Chondrocyte (in vitro differentiated cells): Measurements from ENCODE around the gene RGS13. TPM values are rescaled to one million over a fixed set of nuclear protein-coding genes. Genes with fewer than 3 reads are reported as not detected.

Experiments
- DNase-seq: peaks from one replicate; pipeline ENCODE4 v3.0.0; 2021; ENCODE audit warnings: mixed read lengths, low spot score
- H3K27ac Mint-ChIP-seq: one replicate; pipeline ENCODE4 v1.8.0; 2021; ENCODE audit warnings: mild to moderate bottlenecking, moderate library complexity, mixed read lengths; ENCODE audit not compliant: unreplicated experiment
- H3K27me3 Mint-ChIP-seq: 2 replicates; pipeline ENCODE4 v1.8.0; 2021; ENCODE audit warnings: low read depth, mixed read lengths
- H3K36me3 Mint-ChIP-seq: 2 replicates; pipeline ENCODE4 v1.8.0; 2021; ENCODE audit warnings: low read depth, mixed read lengths
- H3K4me1 Mint-ChIP-seq: 2 replicates; pipeline ENCODE4 v1.8.0; 2021; ENCODE audit warnings: low read depth, mild to moderate bottlenecking, mixed read lengths
- H3K4me3 Mint-ChIP-seq: one replicate; pipeline ENCODE4 v1.8.0; 2021; ENCODE audit warnings: mild to moderate bottlenecking, moderate library complexity, mixed read lengths; ENCODE audit not compliant: unreplicated experiment
- H3K9me3 Mint-ChIP-seq: 2 replicates; pipeline ENCODE4 v1.8.0; 2021; ENCODE audit warnings: low read depth, mixed read lengths
- long read RNA-seq: library from polyadenylated mRNA; stranded (forward); transcript quantifications from one replicate; pipeline ENCODE4 v2.0.0, GENCODE V29; 2021
- total RNA-seq: library from RNA; stranded (reverse); gene quantifications from 3 replicates; pipeline ENCODE4 v1.2.1, GENCODE V29; 2021
- TF ChIP-seq, protein P1 (sequence below): fragments of 200-600 bp; sonication (generic); IDR thresholded peaks from 2 replicates; pipeline ENCODE4 v1.5.0; 2021; ENCODE audit warnings: antibody characterized with exemption, mild to moderate bottlenecking, moderate library complexity

Gene RGS13, protein sequence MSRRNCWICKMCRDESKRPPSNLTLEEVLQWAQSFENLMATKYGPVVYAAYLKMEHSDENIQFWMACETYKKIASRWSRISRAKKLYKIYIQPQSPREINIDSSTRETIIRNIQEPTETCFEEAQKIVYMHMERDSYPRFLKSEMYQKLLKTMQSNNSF
- not detected in 3 replicates for total RNA-seq
- long read RNA-seq: 0 reads

DNA sequence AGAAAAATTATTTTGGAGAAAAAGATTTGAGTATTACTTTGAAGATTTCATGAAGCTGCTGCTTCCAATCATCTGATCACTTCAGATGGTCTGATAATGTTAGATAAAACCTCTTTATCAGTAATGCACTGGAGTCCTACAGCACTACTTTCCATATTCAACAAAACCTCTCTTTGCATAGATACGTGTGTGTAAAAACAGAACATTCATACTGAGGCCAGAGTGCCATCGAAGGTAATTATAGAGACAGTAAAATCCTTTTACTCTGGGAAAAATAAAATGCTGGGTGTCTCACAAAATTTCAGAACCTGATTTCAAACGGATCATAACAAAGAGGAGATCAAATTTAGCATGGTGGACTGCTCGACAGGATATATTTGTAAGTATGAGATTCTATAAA is at the start of gene RGS13:
TSS of gene RGS13 (plus strand) at position 209 of the 400 bp plus-strand sequence. CDS start 8,188 bp downstream, outside the sequence.
- TF ChIP-seq, protein P1, sequence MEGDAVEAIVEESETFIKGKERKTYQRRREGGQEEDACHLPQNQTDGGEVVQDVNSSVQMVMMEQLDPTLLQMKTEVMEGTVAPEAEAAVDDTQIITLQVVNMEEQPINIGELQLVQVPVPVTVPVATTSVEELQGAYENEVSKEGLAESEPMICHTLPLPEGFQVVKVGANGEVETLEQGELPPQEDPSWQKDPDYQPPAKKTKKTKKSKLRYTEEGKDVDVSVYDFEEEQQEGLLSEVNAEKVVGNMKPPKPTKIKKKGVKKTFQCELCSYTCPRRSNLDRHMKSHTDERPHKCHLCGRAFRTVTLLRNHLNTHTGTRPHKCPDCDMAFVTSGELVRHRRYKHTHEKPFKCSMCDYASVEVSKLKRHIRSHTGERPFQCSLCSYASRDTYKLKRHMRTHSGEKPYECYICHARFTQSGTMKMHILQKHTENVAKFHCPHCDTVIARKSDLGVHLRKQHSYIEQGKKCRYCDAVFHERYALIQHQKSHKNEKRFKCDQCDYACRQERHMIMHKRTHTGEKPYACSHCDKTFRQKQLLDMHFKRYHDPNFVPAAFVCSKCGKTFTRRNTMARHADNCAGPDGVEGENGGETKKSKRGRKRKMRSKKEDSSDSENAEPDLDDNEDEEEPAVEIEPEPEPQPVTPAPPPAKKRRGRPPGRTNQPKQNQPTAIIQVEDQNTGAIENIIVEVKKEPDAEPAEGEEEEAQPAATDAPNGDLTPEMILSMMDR: no peak

DNA sequence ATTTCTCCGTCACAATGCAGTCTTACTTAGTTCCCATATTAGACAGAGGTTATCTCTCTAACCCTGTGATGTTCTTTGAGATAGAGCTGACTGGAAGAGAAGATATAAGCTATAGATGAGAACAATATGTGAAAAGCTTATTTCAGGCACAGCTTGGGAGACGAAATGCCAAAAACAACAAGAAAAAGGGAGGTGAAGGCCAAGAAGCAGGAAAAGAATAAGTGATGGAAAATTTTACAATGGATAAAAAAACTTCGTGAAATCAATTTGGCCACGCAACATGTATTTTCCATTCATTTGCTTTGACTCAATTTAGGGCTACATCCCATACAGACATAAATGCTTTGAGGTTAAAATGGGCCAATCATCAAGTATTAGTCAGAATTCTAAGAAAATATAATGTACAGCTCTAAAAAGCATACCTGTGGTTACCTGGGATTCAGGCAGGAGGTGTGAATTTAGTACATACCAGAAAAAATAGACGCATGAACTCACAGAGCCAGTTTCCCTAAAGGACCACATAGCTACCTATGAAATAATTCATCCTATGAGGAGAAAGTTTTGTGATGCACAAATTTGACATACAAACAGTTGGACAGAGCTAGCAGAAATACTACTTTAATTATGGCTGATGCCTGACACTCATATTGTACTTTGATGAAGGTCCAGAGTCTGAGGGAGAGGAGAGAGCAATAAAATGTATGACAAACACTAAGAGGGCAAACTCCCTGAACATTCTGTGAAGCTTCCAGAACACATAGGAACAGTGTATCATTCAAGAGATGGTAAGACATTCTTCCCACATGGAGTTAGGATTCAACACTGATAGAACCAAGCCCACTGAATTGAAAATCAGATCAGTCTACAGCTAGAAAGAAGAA is 48.3 kb upstream of the RGS13 start:
- TF ChIP-seq, protein P1: no peak
- peak overlapping the region; percentile 9 for H3K27ac Mint-ChIP-seq
- peaks cover 8% of the 10 kb centered on the region for H3K4me1 Mint-ChIP-seq
- H3K9me3 Mint-ChIP-seq: no peaks in the 10 kb centered on the region
- no peak for DNase-seq
- H3K27me3 Mint-ChIP-seq: peaks cover 4% of the 10 kb centered on the region
- H3K36me3 Mint-ChIP-seq: no peaks in the 10 kb centered on the region
- no peak overlapping the region for H3K4me3 Mint-ChIP-seq

More for the DNA sequence above, at the start of gene RGS13:
- Mint-ChIP-seq H3K9me3 (no peaks in the 10 kb centered on the region), H3K27ac (no peak within 1 kb of the TSS), H3K4me1 (peaks cover 3% of the 10 kb centered on the region), H3K4me3 (no peak within 1 kb of the TSS), H3K27me3 (no peaks in the 10 kb centered on the region), H3K36me3 (no peaks in the 10 kb centered on the region)
- no peak for DNase-seq

DNA sequence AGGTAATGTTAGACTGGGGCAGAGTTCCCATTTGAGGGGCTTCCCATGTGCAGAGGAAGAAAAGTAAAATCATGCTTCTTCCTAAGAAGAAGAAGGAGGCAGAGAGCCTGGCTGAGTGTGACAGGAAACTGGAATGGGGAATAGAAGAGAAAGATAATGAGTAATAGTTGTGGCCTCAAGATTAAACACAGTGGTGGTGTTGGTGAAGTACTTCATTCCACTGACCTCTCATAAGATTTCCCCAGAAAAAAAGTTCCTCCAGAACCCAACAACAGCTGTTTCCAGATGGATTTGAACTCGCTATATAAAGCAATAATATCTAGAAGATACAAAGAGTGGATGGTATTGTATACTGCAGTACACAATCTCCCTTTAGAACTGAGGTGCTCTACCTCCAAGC is 47.4 kb upstream of the RGS13 start:
- H3K27me3 Mint-ChIP-seq: peaks cover 4% of the 10 kb centered on the region
- DNase-seq: no peak

DNA sequence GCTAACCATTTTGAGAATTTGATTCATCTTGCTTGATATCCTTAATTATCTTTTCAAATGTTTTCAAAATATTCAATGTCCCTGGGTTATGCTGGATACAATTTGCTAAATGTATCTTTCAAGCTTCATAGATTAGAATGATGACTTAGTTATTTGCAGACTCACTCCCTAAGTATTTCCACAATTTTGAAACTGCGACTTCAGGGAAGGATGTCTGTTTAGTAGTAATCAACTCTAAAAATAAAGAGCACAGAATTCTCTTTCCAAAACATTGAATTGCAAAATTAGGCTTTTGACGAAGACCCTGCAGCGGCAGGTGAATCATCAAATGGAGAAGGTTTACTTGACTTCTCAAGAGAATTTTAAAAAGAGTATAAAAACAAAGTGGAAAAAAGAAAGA is 46.1 kb upstream of the RGS13 start:
- H3K9me3 Mint-ChIP-seq: no peaks in the 10 kb centered on the region
- TF ChIP-seq, protein P1: no peak
- peaks cover 4% of the 10 kb centered on the region for H3K27me3 Mint-ChIP-seq
- peaks cover 4% of the 10 kb centered on the region for H3K4me1 Mint-ChIP-seq
- no peaks in the 10 kb centered on the region for H3K36me3 Mint-ChIP-seq
- H3K4me3 Mint-ChIP-seq: no peak overlapping the region
- no peak for DNase-seq
- no peak overlapping the region for H3K27ac Mint-ChIP-seq

More for the DNA sequence above, 47.4 kb upstream of the RGS13 start:
- TF ChIP-seq, protein P1: no peak
- Mint-ChIP-seq H3K27ac (no peak overlapping the region), H3K4me3 (no peak overlapping the region), H3K9me3 (no peaks in the 10 kb centered on the region), H3K36me3 (no peaks in the 10 kb centered on the region), H3K4me1 (peaks cover 8% of the 10 kb centered on the region)

DNA sequence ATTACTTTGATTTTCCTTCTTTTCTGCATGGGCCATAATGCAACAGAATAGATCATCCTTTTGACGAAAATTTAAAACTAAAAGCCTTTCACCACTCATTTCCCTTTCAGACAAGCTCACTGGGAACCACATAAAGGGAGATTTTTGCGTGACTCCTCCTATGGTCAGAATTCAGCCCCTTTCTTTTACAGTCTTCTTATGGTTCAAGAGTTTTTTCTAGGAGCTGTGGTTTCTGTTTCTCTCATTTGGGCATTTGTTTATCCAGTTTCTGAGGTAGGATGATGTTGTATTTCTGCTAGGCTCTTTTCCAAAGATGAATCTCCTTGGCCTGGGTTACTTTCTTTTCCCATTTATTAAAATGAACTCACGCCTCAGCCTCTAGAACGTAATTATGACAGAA is 43.4 kb upstream of the RGS13 start:
- no peaks in the 10 kb centered on the region for H3K36me3 Mint-ChIP-seq
- no peak for DNase-seq
- H3K27me3 Mint-ChIP-seq: peaks cover 4% of the 10 kb centered on the region
- no peaks in the 10 kb centered on the region for H3K9me3 Mint-ChIP-seq
- TF ChIP-seq, protein P1: no peak
- no peak overlapping the region for H3K4me3 Mint-ChIP-seq
- no peak overlapping the region for H3K27ac Mint-ChIP-seq
- peaks cover 6% of the 10 kb centered on the region for H3K4me1 Mint-ChIP-seq
